IMR-90 (cell line): ENCODE data around the gene SMYD4. TPM values are rescaled to one million over a fixed set of nuclear protein-coding genes. Genes with fewer than 3 reads are reported as not detected.

Source experiments
- ATAC-seq: fragments of 200-7000 bp; cut with Tn5 transposase; 2 replicates; pipeline ENCODE4 v1.9.1; 2020; ENCODE audit warnings: low read depth, mild to moderate bottlenecking, moderate library complexity
- BruUV-seq: library from RNA; stranded (reverse); fragments of 400-500 nt; replicated peaks from 2 replicates; lab custom pipeline; 2021; lab: Mats Ljungman, UMichigan
- CTCF ChIA-PET: fragments of 300-600 bp; formaldehyde crosslinking; extraction: SDS; loops from one replicate; lab custom pipeline; 2021; ENCODE audit warnings: antibody characterized with exemption; lab: Yijun Ruan, JAX
- POLR2A ChIA-PET: fragments of 300-600 bp; sonication (Branson Sonifier 250); formaldehyde crosslinking; loops from one replicate; lab custom pipeline; 2022; ENCODE audit warnings: antibody characterized with exemption; ENCODE audit not compliant: unreplicated experiment; lab: Charles Lee
- DNase-seq: peaks from one replicate; pipeline ENCODE4 v3.0.0; 2013
- H2AFZ ChIP-seq: replicated peaks from 2 replicates; pipeline ENCODE3; 2013; ENCODE audit warnings: low read length, mild to moderate bottlenecking; ENCODE audit not compliant: poor library complexity
- H2AK5ac ChIP-seq: 2 replicates; pipeline ENCODE4 v1.6.1; 2013; ENCODE audit warnings: low read depth, low read length, inconsistent platforms
- H2AK9ac ChIP-seq: replicated peaks from 2 replicates; pipeline ENCODE3; 2013; ENCODE audit warnings: mild to moderate bottlenecking, low read depth, low read length, moderate library complexity; ENCODE audit not compliant: poor library complexity
- H2BK120ac ChIP-seq: 2 replicates; pipeline ENCODE4 v1.6.1; 2013; ENCODE audit warnings: low read depth, low read length, inconsistent platforms
- H2BK15ac ChIP-seq: 3 replicates; pipeline ENCODE4 v1.6.1; 2013; ENCODE audit warnings: low read depth, low read length, inconsistent platforms
- H2BK20ac ChIP-seq: 2 replicates; pipeline ENCODE4 v1.6.1; 2013; ENCODE audit warnings: low read depth, mild to moderate bottlenecking, inconsistent platforms, low read length, moderate library complexity
- H2BK5ac ChIP-seq: 2 replicates; pipeline ENCODE4 v1.6.1; 2013; ENCODE audit warnings: mild to moderate bottlenecking, low read depth, low read length, inconsistent platforms; ENCODE audit not compliant: poor library complexity, severe bottlenecking
- H3K14ac ChIP-seq: replicated peaks from 2 replicates; pipeline ENCODE4 v1.6.1; 2013; ENCODE audit warnings: low read depth, low read length, inconsistent platforms
- H3K18ac ChIP-seq: 2 replicates; pipeline ENCODE4 v1.6.1; 2013; ENCODE audit warnings: low read depth, low read length, control low read depth
- H3K23ac ChIP-seq: 2 replicates; pipeline ENCODE4 v1.6.1; 2013; ENCODE audit warnings: low read depth, low read length, inconsistent platforms
- H3K27ac ChIP-seq: 2 replicates; pipeline ENCODE4 v1.5.1; 2013; ENCODE audit warnings: mild to moderate bottlenecking, control low read depth, low read length; ENCODE audit not compliant: insufficient read depth
- H3K27me3 ChIP-seq: 2 replicates; pipeline ENCODE4 v1.6.1; 2013; ENCODE audit warnings: low read length; ENCODE audit not compliant: control insufficient read depth, insufficient read depth
- H3K36me3 ChIP-seq: 2 replicates; pipeline ENCODE4 v1.6.1; 2013; ENCODE audit warnings: low read length, mixed read lengths; ENCODE audit not compliant: control insufficient read depth, insufficient read depth
- H3K4ac ChIP-seq: 2 replicates; pipeline ENCODE4 v1.6.1; 2013; ENCODE audit warnings: low read depth, low read length, inconsistent platforms
- H3K4me1 ChIP-seq: 2 replicates; pipeline ENCODE4 v1.6.1; 2013; ENCODE audit warnings: low read length, mixed read lengths; ENCODE audit not compliant: control insufficient read depth, insufficient read depth
- H3K4me2 ChIP-seq: 2 replicates; pipeline ENCODE4 v1.6.1; 2013; ENCODE audit warnings: low read depth, mild to moderate bottlenecking, control low read depth, low read length, moderate library complexity
- H3K4me3 ChIP-seq: 2 replicates; pipeline ENCODE4 v1.5.1; 2013; ENCODE audit warnings: low read depth, mild to moderate bottlenecking, control low read depth, low read length, moderate library complexity; ENCODE audit not compliant: insufficient read depth
- H3K56ac ChIP-seq: 2 replicates; pipeline ENCODE4 v1.6.1; 2013; ENCODE audit warnings: low read length, inconsistent platforms; ENCODE audit not compliant: insufficient read depth; ENCODE audit errors: extremely low read depth
- H3K79me1 ChIP-seq, 2 experiments: 2 replicates each; pipeline ENCODE4 v1.6.1; 2013; ENCODE audit warnings: low read length in 2 of 2, inconsistent platforms in 1 of 2, low read depth in 1 of 2
- H3K9ac ChIP-seq: 2 replicates; pipeline ENCODE4 v1.6.1; 2013; ENCODE audit warnings: low read depth, low read length, control low read depth
- H3K9me1 ChIP-seq: 2 replicates; pipeline ENCODE4 v1.6.1; 2013; ENCODE audit warnings: low read length, inconsistent platforms; ENCODE audit not compliant: insufficient read depth
- H3K9me3 ChIP-seq: 2 replicates; pipeline ENCODE4 v1.6.1; 2013; ENCODE audit warnings: low read length; ENCODE audit not compliant: control insufficient read depth, insufficient read depth
- H4K20me1 ChIP-seq: 2 replicates; pipeline ENCODE4 v1.6.1; 2013; ENCODE audit warnings: low read length, inconsistent platforms; ENCODE audit not compliant: insufficient read depth
- H4K5ac ChIP-seq: 2 replicates; pipeline ENCODE4 v1.6.1; 2013; ENCODE audit warnings: mild to moderate bottlenecking, low read depth, low read length, control low read depth
- H4K8ac ChIP-seq, 2 experiments: 2 replicates each; pipeline ENCODE4 v1.6.1; 2013; ENCODE audit warnings: low read depth in 2 of 2, low read length in 2 of 2, control low read depth in 1 of 2, inconsistent platforms in 1 of 2
- H4K91ac ChIP-seq: 2 replicates; pipeline ENCODE4 v1.6.1; 2013; ENCODE audit warnings: low read depth, low read length, inconsistent platforms; ENCODE audit not compliant: insufficient read depth
- BHLHE40 ChIP-seq: fragments of 150-350 bp; IDR thresholded peaks from 2 replicates; pipeline ENCODE4 v1.6.1; 2016; ENCODE audit warnings: mild to moderate bottlenecking, low read depth, low read length
- CEBPB ChIP-seq: IDR thresholded peaks from 2 replicates; pipeline ENCODE4 v1.6.1; 2012; ENCODE audit warnings: low read depth, low read length, improper control_type of control experiment
- CHD1 ChIP-seq: IDR thresholded peaks from 2 replicates; pipeline ENCODE4 v1.6.1; 2012; ENCODE audit warnings: low read depth, low read length, improper control_type of control experiment
- FOS ChIP-seq: fragments of 150-350 bp; IDR thresholded peaks from 2 replicates; pipeline ENCODE4 v1.6.1; 2016; ENCODE audit warnings: low read depth, low read length
- MAFK ChIP-seq: IDR thresholded peaks from 2 replicates; pipeline ENCODE4 v1.6.1; 2012; ENCODE audit warnings: low read depth, low read length, improper control_type of control experiment
- MAZ ChIP-seq: IDR thresholded peaks from 2 replicates; pipeline ENCODE4 v1.6.1; 2012; ENCODE audit warnings: low read depth, mild to moderate bottlenecking, low read length, improper control_type of control experiment, moderate library complexity, borderline replicate concordance
- MXI1 ChIP-seq: IDR thresholded peaks from 2 replicates; pipeline ENCODE4 v1.6.1; 2012; ENCODE audit warnings: low read depth, mild to moderate bottlenecking, low read length, moderate library complexity, borderline replicate concordance
- NFE2L2 ChIP-seq: fragments of 150-350 bp; IDR thresholded peaks from 2 replicates; pipeline ENCODE4 v1.6.1; 2016; ENCODE audit warnings: low read depth, mild to moderate bottlenecking, low read length
- RAD21 ChIP-seq: IDR thresholded peaks from 2 replicates; pipeline ENCODE4 v1.6.1; 2012; ENCODE audit warnings: low read length, improper control_type of control experiment
- RCOR1 ChIP-seq: IDR thresholded peaks from 2 replicates; pipeline ENCODE4 v1.6.1; 2012; ENCODE audit warnings: mild to moderate bottlenecking, low read length, improper control_type of control experiment; ENCODE audit not compliant: insufficient replicate concordance
- RFX5 ChIP-seq: IDR thresholded peaks from 2 replicates; pipeline ENCODE4 v1.8.0; 2012; ENCODE audit warnings: low read depth, mild to moderate bottlenecking, low read length, moderate library complexity
- WGBS, 2 experiments: methylation state at CpG; one replicate each; pipeline versions ENCODE4 v1.1.5 to v1.1.7; 2013; ENCODE audit warnings: missing lambda C conversion rate in 2 of 2; ENCODE audit not compliant: insufficient read length in 1 of 2; ENCODE audit errors: extremely low coverage in 2 of 2; 5-methylcytosine and 5-hydroxymethylcytosine counted together
- dilution Hi-C: fragments of 300-500 bp; cut with HindIII; formaldehyde crosslinking; loops from one replicate; pipeline ENCODE4 v1.14.3; 2018; ENCODE audit warnings: low sequenced_read_pairs; ENCODE audit not compliant: unreplicated experiment
- in situ Hi-C: fragments of 300-500 bp; cut with MboI; formaldehyde crosslinking; loops from 3 replicates; pipeline ENCODE4 v1.14.3; 2019; ENCODE audit warnings: low sequenced_read_pairs, inconsistent platforms, mixed read lengths
- intact Hi-C: fragments of 100-400 bp; cut with micrococcal nuclease; formaldehyde crosslinking; loops from 2 replicates; pipeline ENCODE4 v1.10.0; 2022
- polyA plus RNA-seq, 3 experiments: library from polyadenylated mRNA; depleted of rRNA; stranded (reverse); fragments of >200 nt; gene quantifications; 2 replicates each; pipeline ENCODE4 v1.2.3, GENCODE V29; 2012; ENCODE audit warnings: low replicate concordance in 1 of 3
- total RNA-seq: library from RNA; depleted of rRNA; stranded (reverse); fragments of >200 nt; gene quantifications from 2 replicates; pipeline ENCODE4 v1.2.3, GENCODE V29; 2012
- TF ChIP-seq, protein P1 (sequence below): fragments of 150-350 bp; IDR thresholded peaks from 2 replicates; pipeline ENCODE4 v1.6.1; 2017; ENCODE audit warnings: mild to moderate bottlenecking, antibody characterized with exemption, low read length, low read depth
- TF ChIP-seq, protein P2 (sequence below): conservative IDR thresholded peaks from 2 replicates; pipeline ENCODE4 v1.5.1; 2012; ENCODE audit warnings: mild to moderate bottlenecking, low read depth, low read length, improper control_type of control experiment
- TF ChIP-seq, protein P3 (sequence below): fragments of 150-350 bp; IDR thresholded peaks from 2 replicates; pipeline ENCODE4 v1.6.1; 2016; ENCODE audit warnings: low read depth, mild to moderate bottlenecking, low read length, moderate library complexity, borderline replicate concordance

SMYD4 gene
- total and polyA plus RNA-seq, 2 of the 4 experiments (the other 2 are of a cell fraction): 5.3 to 7.2 TPM

DNA sequence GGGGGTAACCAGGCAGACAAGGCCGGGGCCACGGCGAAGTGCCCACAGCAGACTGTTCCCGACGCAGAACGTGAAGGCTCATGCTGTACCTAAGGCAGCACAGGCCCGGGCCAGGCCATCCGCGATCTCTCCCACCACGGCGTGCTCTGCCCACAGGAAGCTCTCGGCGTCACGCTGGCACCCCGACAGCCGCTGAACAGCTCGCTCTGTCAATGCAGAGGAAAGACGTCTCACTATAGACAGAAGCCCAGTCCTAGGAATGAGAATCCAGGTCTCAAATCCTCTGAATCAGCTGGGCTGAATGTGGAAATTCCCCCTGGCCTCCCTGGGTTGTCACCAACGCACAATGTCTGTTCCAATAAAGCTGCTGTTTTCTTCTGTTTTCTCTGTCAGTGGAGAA, 46.4 kb downstream of the SMYD4 start (continued):
- TF ChIP-seq FOS: no peak

DNA sequence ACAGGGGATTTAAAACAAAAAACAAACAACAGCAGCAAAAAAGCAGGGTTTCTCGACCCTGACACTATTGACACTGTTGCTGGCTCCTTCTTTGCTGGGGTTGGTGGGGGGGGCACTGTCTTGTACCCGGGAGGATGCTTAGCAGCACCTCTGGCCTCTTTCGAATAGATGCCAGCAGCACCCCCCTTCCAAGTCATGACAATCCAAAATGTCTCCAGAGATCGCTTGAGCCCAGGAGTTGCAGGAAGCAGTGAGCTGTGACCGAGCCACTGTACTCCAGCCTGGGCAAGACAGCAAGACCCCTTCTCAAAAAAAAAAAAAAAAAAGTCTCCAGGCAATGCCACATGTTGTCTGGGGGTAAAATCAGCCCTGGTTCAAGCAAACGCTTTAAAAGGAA, 47.5 kb downstream of the SMYD4 start:
- in situ Hi-C loops: loop anchor here (10.0 kb wide), 1 partner anchor 127 kb away; no protein-coding TSS in a partner anchor
- no peak overlapping the region for H2AK5ac ChIP-seq
- H2BK20ac ChIP-seq: no peak overlapping the region
- H3K9ac ChIP-seq: no peak overlapping the region
- POLR2A ChIA-PET: interaction anchor here (0.9 kb wide), 1 partner anchor 66 kb away, joined by 4 read pairs; no protein-coding TSS in a partner anchor
- peaks cover 13% of the 10 kb centered on the region for H3K36me3 ChIP-seq
- no peak overlapping the region for H3K18ac ChIP-seq
- no peak for ATAC-seq
- H2BK5ac ChIP-seq: no peak overlapping the region
- no peak overlapping the region for H3K4me2 ChIP-seq
- peaks cover 2 to 32% of the 10 kb centered on the region in 2 experiments; a peak in 2 of 4 replicates for H3K79me1 ChIP-seq
- peaks cover 23% of the 10 kb centered on the region for H3K4me1 ChIP-seq
- H4K91ac ChIP-seq: no peak overlapping the region
- H3K9me1 ChIP-seq: peaks cover 10% of the 10 kb centered on the region
- CTCF ChIA-PET: interaction anchor here (0.6 to 5.5 kb wide), 2 partner anchors 61 to 152 kb away, joined by 3 to 31 read pairs; no protein-coding TSS in a partner anchor
- no peak overlapping the region for H4K8ac ChIP-seq
- no peak overlapping the region; the same call in 1 of the 2 replicates for H3K4ac ChIP-seq
- DNase-seq: no peak
- H2BK120ac ChIP-seq: no peak overlapping the region
- no peak overlapping the region for H3K4me3 ChIP-seq
- H3K14ac ChIP-seq: no peak overlapping the region
- no peak overlapping the region for H3K23ac ChIP-seq
- no TSS peak for BruUV-seq
- no peak overlapping the region for H4K5ac ChIP-seq
- no peak overlapping the region for H2AK9ac ChIP-seq
- H2BK15ac ChIP-seq: no peak overlapping the region
- H2AFZ ChIP-seq: no peak overlapping the region
- H4K20me1 ChIP-seq: peaks cover 5% of the 10 kb centered on the region
- no peaks in the 10 kb centered on the region for H3K9me3 ChIP-seq
- 20% methylated on average over 1 of the region's 6 CpGs; no CpG with 5 or more reads in 1 of the 2 experiments for WGBS, 2 experiments
- H3K27me3 ChIP-seq: no peaks in the 10 kb centered on the region
- no peak overlapping the region for H3K56ac ChIP-seq
- intact Hi-C loops: loop anchor here (10.0 kb wide), 1 partner anchor 207 kb away; no protein-coding TSS in a partner anchor
- dilution Hi-C loops: no loop called here
- H3K27ac ChIP-seq: no peak overlapping the region
- TF ChIP-seq BHLHE40 (no peak), RAD21 (no peak), MXI1 (no peak), RCOR1 (no peak), NFE2L2 (no peak), MAFK (no peak), MAZ (no peak), RFX5 (no peak), CEBPB (no peak), CHD1 (no peak)
- TF ChIP-seq, protein P1, sequence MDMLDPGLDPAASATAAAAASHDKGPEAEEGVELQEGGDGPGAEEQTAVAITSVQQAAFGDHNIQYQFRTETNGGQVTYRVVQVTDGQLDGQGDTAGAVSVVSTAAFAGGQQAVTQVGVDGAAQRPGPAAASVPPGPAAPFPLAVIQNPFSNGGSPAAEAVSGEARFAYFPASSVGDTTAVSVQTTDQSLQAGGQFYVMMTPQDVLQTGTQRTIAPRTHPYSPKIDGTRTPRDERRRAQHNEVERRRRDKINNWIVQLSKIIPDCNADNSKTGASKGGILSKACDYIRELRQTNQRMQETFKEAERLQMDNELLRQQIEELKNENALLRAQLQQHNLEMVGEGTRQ: no peak
- TF ChIP-seq, protein P2, sequence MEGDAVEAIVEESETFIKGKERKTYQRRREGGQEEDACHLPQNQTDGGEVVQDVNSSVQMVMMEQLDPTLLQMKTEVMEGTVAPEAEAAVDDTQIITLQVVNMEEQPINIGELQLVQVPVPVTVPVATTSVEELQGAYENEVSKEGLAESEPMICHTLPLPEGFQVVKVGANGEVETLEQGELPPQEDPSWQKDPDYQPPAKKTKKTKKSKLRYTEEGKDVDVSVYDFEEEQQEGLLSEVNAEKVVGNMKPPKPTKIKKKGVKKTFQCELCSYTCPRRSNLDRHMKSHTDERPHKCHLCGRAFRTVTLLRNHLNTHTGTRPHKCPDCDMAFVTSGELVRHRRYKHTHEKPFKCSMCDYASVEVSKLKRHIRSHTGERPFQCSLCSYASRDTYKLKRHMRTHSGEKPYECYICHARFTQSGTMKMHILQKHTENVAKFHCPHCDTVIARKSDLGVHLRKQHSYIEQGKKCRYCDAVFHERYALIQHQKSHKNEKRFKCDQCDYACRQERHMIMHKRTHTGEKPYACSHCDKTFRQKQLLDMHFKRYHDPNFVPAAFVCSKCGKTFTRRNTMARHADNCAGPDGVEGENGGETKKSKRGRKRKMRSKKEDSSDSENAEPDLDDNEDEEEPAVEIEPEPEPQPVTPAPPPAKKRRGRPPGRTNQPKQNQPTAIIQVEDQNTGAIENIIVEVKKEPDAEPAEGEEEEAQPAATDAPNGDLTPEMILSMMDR: no peak
- TF ChIP-seq, protein P3, sequence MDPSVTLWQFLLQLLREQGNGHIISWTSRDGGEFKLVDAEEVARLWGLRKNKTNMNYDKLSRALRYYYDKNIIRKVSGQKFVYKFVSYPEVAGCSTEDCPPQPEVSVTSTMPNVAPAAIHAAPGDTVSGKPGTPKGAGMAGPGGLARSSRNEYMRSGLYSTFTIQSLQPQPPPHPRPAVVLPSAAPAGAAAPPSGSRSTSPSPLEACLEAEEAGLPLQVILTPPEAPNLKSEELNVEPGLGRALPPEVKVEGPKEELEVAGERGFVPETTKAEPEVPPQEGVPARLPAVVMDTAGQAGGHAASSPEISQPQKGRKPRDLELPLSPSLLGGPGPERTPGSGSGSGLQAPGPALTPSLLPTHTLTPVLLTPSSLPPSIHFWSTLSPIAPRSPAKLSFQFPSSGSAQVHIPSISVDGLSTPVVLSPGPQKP: no peak
